Raji (cell line): ENCODE measurements around the gene FN3K.

Source experiments
- POLR2A ChIP-seq: IDR thresholded peaks from 2 replicates; pipeline ENCODE4 v1.6.1; 2011; ENCODE audit warnings: low read depth, low read length, control low read depth; ENCODE audit not compliant: insufficient read depth

Gene FN3K

DNA sequence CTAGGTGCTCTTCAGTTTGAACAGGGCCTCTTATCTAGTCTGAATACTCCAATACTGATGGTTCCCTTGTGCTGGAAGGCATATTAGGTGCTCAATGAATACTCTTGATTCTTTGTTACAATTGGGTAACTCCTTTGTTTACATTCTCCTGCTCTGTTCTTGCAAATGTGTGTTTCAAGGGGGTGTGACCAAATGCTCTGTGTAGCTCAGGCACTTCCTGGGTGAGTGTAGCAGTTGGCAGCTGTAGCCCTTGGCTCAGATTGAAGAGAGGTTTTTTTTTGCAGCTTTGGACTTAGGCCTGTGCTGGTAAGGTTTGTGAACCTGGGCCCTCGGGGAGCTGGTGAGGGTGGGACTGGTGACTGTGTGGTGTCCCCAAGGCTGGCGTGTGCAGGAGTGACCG, 36.6 kb downstream of the FN3K start:
- TF ChIP-seq POLR2A: no peak

DNA sequence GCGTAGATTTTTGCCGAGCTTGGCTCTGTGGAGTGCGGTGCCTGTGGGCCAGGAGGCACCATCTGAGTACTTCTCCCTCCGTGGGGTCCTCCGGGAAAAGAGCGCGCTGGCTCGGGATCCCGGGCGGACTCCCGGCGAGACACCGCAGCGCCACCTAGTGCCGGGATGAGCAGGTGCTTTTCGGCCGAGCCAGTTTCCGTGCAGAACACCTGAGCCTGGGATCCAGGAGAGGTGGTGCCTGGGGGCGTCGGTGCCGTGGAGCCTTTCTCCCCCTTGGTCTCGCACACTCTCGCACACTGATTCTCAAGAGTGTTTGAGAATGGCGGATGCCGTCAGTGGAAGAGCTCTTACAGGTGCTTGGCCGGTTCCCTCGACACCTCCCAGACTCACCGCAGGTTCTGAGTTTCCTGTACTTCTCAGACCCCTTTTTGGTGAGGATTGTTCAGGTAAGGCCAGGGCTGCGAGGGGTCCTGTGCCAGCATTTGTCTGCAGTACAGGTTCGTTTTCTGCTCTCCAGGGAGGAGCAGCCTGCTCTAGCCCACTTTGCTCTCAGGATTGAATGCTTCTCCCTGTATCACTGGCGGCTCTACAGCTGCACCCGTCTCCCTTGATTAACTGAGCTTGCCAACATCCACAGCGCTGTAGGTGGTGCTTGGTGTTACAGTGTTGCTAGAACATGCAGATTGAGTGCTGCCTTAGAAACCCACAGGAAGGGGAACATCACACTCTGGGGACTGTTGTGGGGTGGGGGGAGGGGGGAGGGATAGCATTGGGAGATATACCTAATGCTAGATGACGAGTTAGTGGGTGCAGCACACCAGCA, 39.8 kb downstream of the FN3K start:
- no peak for TF ChIP-seq POLR2A

DNA sequence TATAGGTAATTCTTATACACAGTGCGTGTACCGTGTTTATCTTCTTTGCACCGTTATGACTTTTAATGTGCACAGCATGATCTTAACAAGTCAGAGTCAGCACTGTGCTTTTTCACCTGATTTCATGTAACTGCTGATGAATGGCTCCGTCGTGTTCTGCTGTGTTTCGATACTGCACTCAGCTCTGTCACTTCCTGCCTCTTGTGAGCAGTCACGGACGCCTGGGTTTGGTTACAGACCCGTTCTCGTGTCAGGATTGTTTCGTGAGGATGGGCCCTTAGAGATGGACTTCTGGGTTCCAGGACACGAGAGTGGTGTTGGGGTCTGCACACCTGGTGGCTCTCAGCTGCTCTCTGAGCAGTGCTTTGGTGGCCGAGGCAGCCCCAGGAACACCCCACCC, 41.0 kb downstream of the FN3K start:
- no peak for TF ChIP-seq POLR2A

DNA sequence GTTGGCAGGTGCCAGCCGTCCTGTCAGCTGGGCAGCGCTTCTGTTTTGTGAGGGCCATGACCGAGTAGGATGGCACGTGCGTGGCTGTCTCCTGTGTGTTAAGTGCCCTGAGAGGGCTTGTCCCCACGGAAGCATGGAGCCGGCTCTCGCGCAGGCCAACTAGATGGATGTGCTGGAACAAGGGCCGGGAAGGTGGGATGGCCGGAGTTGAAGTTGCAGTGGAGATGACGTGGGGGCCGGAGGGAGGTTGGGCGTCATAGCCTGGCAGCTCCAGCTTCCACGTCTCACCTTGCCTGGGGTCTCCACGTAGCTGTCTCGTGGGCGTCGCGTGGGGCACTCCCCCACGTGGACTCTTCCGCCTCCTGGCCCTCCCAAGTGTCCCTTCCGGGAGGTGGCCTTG, 44.1 kb downstream of the FN3K start:
- no peak for TF ChIP-seq POLR2A

DNA sequence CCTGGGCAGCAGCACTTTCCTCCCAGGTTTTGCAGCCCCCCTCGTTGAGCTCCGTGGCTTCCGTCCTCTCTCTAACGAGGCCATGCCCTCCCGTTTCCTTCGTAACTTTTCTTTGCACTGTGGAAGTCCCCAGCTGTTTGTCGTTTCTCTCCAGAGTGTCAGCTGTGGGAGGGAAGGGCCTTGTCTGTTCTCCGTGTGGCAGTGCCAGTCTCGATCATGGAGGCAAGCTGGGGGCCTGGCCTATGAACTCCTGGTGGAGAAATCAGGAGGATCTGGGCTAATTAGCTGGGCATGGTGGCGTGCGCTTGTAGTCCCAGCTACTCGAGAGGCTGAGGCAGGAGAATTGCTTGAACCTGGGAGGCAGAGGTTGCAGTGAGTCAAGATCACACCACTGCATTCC, 44.8 kb downstream of the FN3K start:
- no peak for TF ChIP-seq POLR2A

DNA sequence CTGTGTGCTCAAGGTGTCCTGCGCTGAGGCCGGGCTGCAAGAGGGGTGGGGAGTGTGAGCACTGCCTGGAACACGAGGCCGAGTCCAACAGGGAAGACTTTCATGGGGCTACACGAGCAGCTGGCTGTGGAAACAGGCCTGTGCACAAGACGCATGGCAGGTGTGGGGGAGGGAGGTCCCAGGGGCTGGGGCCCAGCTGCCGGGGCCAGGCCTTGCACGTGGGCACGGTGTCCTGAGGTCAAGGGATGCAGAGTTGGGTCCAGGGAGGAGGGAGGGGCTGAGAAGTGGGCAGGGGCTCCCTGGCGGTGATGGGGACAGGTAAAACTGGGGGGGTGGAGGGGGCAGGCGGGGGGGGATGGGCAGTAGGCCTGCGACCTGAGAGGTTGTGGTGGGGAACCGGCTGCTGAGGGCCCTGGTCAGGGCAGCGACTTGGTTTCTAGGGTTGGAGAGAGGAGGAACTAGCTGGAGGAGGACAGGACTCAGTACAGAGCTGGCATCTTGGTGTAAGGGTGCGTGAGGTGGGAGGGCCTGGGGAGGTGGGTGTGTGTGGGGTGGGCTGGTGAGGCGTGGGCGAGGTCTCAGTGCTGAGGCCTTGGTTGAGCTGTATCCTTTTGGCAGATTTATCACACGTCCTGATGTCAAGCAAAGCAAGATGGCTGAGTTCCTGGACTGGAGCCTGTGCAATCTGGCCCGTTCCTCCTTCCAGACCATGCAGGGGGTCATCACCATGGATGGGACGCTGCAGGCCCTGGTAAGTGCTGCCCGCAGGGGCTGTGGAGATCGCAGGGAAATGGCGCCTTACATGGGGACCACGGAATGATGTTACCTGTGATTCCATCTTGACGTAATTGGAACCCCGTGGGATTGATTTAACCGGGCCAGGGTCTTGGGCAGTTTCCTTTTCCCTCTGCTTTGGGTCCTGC, 45.8 kb downstream of the FN3K start:
- no peak for TF ChIP-seq POLR2A

DNA sequence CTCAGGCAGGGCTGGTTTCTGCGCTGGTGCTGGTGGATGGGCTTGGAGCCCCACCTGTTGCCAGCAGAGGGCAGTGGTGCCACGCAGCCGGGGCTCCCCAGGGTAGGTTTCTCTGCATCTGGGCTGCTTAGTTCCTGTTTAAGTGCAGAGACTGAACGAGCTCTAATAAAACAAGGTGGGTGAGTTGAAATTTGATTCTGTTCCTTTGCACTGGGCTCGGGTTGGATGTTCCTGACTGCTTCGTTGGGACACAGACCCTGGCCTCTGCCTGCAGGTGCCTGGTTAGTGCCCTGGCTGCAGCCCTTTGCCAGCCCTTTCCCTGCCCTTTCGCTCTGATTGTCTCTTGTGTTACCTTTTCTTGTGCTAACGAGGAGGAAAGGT, 46.5 kb downstream of the FN3K start:
- TF ChIP-seq POLR2A: no peak

DNA sequence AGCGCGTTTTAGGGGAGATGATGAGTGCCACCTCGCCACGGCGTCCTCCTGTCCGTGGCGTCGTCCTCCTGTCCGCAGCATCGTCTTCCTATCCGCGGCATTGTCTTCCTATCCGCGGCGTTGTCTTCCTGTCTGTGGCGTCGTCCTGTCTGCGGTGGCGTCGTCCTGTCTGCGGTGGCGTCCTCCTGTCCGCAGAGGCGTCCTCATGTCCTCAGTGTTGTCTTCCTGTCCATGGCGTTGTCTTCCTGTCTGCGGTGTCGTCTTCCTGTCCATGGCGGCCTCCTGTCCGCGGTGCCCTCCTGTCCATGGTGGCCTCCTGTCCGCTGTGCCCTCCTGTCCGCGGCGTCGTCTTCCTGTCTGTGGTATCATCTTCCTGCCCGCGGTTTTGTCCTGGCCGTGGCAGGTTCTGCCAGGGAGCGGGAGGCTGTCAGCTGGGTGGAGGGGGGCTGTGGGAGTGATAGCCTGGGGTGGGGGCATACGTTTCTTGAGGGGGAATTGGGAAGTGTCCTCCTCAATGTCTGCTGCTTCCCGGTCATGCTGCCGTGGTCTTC, 47.3 kb downstream of the FN3K start:
- TF ChIP-seq POLR2A: no peak

DNA sequence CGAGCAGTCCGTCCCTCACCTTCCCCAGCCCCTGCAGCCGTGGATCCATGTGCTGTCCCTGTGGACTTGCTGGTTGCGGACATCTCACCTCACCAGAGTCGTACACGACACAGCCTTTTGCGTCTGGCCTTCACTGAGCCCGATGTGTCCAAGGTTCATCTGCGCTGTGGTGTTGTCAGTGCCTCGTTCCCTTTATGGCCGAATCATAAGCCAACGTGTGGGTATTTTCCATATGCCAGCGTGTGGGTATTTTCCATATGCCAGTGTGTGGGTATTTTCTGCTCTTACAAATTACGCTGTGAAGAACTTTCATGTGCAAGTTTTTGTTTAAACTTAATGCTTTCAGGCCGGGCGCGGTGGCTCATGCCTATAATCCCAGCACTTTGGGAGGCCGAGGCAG, 48.1 kb downstream of the FN3K start:
- no peak for TF ChIP-seq POLR2A

DNA sequence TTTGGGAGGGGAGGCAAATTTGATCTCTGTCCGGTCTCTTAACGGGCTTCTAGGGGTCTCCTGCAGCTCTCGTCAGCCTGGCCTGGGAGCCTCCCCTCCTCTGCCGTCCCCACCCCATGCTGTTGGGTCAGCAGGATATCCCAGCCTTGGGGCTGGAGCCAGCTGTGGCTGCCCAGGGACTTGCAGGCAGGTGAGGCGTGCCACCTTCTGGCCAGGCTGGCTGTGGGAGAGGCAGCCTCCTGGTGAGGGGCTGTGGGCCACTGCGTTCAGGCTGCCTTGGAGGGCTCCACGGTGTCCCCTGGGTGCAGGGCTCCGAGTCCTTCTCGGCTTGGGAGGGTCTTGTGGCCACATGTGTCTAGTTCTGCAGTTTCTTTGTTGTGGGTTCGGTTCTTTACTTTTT, 51.0 kb downstream of the FN3K start:
- no peak for TF ChIP-seq POLR2A

DNA sequence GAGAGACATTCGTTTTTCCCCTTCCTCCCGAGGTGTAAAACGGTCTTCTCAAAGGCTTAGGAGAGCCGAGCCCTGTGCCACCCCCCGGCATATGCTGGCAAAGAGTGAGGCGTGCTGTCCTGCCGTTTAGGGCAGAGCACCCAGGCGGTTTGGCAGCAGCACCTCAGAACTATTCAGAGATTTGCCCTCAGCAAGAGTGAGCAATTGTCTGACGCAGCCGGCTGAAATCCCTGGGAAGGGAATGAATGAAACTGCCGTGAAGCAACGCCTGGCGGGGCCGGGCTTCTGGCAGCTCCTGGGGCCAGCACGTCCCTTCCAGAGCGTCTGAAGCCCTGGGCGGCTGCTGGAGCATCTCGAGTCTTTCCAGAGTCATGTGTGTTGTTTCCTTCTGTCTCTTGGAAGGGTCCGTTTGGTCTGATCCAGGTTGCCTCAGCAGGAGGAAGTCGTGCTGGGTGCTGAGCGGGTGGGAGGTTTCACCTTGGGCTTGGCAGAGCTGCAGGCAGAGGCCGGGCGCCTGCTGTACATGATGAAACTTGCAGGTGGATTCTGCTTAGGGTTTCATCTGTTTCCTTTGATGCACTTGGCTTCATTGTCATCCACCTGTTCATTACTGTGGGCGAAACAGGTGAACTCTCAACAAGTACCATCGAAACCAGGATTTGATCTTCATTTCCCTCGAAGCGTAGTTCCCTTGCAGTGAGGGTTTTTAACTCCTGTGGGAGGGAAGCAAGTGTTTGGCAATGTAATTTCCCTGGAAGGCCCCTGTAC, 51.9 kb downstream of the FN3K start:
- no peak for TF ChIP-seq POLR2A

DNA sequence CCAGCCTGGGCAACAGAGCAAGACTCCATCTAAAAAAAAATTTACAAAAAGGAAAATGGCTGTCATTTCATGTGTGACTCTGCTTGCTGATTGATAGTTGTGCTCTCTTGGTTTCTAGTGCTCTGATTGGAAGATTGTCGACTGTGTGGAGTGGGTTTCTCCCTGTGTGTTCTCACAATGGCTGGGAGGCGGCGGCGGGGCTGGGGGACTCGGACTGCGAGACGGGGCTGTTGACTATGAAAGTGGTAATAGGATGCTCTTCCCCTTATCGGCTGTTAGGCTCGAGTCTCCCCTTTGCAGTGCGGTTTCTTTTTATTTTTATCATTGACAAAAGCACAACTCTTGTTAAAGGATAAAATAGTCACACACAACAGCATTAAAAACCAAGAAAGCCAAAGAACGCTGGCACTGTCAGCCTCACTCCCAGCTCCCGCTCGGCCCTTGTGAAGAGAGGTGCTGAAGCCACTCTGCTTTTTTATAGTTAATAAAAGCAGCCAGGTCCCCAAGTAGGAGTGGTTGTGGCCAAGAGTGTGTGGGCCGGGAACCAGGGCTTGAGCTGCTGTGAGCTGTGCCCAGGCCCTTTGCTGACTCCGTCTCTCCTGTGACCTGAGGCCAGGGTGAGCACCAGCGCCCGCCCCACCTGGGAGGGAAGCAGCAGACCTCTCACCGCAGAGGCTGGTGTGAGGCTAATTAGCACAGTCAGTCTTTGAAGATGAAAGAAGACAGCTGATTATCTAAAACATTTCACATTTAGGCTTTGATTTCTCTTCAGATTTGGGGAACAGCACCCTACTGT, 53.0 kb downstream of the FN3K start:
- TF ChIP-seq POLR2A: no peak

DNA sequence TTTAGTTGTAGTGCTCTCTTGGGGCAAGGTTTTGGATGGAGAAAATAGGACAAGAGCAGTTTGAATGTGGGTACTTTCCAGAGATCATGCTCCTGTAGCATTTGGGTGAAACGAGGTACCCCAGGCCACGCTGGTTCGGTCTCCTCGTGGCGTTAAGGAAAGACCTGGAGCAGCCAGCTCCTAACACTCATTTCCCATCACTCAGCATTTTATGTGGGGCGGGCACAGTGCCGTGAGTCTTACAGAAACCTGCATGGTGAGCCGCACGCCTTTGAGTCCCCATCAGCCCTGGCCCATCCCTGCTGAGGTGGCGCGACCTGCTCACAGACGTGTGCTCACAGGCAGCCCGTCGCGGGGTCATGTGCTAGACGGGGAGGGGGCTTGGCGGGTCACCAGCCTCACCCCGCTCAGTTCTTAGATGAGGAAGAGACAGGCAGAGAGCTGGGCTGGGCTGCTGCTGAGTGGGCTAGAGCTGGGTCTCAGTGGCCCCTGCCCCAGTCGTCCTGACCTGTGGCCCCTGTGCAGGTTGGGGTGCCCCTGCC, 53.7 kb downstream of the FN3K start:
- TF ChIP-seq POLR2A: no peak

DNA sequence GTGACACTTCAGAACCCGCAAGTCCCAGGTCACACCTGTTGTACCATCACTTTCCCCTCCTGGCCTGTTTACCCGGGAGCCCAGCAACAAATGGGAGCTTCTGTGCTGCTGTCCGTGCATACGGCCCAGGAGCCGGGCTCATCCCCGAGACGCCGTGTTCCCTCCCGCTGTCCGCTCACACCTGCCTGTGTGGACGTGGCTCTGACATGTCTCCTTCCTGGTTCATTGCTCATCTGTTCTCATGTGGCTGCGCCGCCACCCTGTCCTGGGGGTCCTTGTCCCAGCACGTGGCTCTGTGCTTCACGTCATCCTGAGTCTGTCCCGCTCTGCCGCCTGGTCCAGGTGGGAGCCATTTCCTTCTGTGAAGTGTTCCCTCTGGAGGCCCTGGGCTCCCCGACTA, 54.4 kb downstream of the FN3K start:
- no peak for TF ChIP-seq POLR2A

DNA sequence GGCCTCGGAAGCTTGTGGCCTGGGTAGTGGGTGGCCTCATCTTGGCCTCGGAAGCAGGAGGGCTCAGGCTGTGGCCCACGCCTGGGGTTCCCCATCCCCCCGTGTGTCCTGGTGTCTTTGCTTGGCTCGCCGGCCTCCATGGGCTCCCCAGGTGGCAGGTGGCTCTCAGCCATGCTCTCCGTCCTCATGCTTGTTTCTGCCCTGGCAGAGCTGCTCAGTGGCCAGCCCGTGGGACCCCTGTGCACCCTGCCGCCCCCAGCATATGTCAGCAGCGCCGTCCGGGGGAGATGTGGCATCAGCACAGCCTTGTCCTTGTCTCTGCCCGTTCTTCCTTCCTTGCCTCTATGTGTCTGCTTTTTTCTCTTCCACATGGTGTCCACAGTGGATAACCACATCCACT, 55.0 kb downstream of the FN3K start:
- no peak for TF ChIP-seq POLR2A

DNA sequence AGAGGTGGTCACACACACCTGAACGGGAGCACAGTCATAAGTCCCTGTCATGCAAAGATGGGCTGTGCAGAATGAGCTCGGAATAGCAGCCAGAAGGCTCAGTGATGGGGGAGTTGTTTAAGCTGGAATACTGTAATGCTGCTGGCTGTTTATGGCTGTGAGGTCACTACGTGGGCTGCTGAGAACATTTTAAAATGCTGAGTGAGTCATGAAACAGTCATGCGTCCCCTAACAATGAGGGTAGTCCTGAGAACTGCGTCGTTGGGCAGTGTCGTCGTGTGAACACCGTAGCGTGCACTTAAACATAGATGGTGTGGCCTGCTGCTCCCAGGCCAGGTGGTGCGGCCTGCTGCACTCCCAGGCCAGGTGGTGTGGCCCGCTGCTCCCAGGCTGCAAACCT, 56.1 kb downstream of the FN3K start:
- no peak for TF ChIP-seq POLR2A
